Gastrocnemius medialis (tissue), 4 donors: Measurements from ENCODE around the gene ADGRV1.

ENCODE experiments used
- CTCF ChIP-seq, 5 experiments: fragments of 450-650 bp in 3 of 5; fragments of 200-600 bp in 2 of 5; sonication (generic) in 2 of 5; IDR thresholded peaks in 4 of 5; conservative IDR thresholded peaks in 1 of 5; 1 replicate in 4 of 5; 2 replicates in 1 of 5; pipeline ENCODE4 v1.5.1; 2016 to 2019; ENCODE audit warnings: antibody characterized with exemption in 5 of 5, mild to moderate bottlenecking in 3 of 5, moderate library complexity in 3 of 5
- POLR2A ChIP-seq, 2 donors: fragments of 450-650 bp; IDR thresholded peaks; one replicate each; pipeline ENCODE4 v1.6.1; 2017; ENCODE audit warnings: antibody characterized with exemption in 2 of 2, mild to moderate bottlenecking in 2 of 2, moderate library complexity in 2 of 2

GRCh38 chr5:90561766-90562165, 3.2 kb downstream of the ADGRV1 start:
- TF ChIP-seq CTCF (IDR thresholded peaks at IDR 0.05 in 4 of 5, conservative IDR thresholded peaks at IDR 0.05 in 1 of 5) (no peak), POLR2A (IDR thresholded peaks at IDR 0.05) (no peak)
